22Rv1 (cell line): Measurements from ENCODE around the gene PLD4.
"Not testable (repeated sequence)": the region's sequence is repeated elsewhere in the genome, so short reads cannot be mapped to it uniquely, and the experiment has no call there.

ENCODE experiments used
- H3K27ac ChIP-seq: fragments of 450-650 bp; 2 replicates; pipeline ENCODE4 v1.5.1; 2017
- ZFX ChIP-seq: fragments of 450-650 bp; IDR thresholded peaks from 2 replicates; pipeline ENCODE4 v1.6.1; 2017; ENCODE audit warnings: antibody characterized with exemption, borderline replicate concordance
- TF ChIP-seq, protein P1 (sequence below): fragments of 450-650 bp; IDR thresholded peaks from 2 replicates; pipeline ENCODE4 v1.5.1; 2017; ENCODE audit warnings: mild to moderate bottlenecking

Gene PLD4

DNA sequence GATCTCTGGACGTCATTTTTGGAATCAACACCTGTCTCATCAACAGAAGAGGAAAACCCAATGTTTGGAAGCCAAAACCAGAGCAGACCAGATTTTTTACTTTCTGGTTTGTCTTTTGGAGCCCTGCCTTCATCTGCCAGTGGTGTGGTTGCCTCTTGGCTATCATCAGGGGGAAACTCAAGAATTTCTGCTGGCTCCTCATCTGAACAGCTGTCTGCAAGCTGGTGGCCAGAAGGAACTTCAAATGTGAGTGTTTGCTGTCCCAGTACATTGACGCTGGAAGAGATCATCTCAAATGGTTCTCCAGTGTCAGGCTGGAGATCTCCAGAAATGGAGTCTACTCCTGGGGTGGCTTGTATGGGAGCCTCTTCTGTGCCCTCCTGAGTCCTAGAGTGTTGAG lies 13.8 kb downstream of the PLD4 start:
- no peak overlapping the region for H3K27ac ChIP-seq
- TF ChIP-seq, protein P1, sequence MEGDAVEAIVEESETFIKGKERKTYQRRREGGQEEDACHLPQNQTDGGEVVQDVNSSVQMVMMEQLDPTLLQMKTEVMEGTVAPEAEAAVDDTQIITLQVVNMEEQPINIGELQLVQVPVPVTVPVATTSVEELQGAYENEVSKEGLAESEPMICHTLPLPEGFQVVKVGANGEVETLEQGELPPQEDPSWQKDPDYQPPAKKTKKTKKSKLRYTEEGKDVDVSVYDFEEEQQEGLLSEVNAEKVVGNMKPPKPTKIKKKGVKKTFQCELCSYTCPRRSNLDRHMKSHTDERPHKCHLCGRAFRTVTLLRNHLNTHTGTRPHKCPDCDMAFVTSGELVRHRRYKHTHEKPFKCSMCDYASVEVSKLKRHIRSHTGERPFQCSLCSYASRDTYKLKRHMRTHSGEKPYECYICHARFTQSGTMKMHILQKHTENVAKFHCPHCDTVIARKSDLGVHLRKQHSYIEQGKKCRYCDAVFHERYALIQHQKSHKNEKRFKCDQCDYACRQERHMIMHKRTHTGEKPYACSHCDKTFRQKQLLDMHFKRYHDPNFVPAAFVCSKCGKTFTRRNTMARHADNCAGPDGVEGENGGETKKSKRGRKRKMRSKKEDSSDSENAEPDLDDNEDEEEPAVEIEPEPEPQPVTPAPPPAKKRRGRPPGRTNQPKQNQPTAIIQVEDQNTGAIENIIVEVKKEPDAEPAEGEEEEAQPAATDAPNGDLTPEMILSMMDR: no peak
- no peak for TF ChIP-seq ZFX

DNA sequence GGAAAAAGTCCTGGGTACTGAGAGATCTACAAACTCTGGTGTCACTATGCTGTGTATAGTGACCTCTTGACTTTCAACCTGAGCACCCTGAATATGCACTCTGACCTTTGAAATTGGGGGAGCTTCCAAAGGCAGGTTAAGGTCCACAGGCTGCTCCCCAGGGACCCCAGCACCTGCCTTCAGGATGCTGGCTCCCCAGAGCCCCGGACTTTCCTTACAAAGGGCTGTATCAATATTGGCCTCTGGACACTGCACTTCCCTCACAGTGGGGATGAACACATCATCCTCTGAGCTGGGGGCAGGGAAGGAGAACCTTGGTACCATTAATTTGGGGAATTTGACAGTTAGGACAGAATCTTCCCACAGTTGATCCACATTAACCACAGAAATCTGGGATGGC lies 14.3 kb downstream of the PLD4 start:
- no peak for TF ChIP-seq ZFX
- TF ChIP-seq, protein P1: no peak
- no peak overlapping the region for H3K27ac ChIP-seq

DNA sequence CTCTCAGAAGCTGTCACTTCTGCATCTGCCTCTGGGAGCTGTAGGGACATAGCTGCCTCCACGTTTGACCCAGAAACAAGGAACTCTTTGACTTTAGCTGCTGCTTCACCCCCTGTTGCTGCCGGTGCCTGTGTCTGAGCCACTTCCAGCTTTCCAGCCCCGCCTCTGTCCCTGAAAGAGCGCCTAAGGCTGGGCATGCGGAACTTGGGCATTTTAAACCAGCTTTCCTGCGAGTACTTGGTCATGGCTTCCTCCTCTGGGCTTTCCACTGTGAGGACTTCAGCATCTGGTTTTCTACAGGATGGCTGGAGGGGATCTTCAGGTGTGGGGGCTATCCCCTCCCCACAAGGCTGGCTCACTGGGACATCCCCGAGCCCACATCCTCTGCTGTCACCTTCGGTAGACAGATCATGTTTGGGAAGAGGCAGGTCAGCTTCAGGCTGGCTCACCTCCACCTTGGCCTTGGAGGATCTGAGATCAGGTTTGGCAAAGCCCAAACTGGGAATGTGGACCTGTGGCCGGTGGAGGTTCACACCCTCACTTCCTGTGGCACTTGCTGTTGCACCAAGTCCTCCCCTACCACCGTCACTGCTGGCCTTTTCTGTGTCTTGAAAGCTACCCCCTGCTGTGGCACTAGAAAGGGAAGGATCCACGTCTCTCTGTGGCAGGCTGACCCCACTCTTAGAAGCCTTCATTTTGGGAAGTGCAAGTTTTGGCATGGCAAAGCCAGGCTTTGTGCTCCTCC lies 15.2 kb downstream of the PLD4 start:
- TF ChIP-seq ZFX: no peak
- no peak overlapping the region for H3K27ac ChIP-seq

DNA sequence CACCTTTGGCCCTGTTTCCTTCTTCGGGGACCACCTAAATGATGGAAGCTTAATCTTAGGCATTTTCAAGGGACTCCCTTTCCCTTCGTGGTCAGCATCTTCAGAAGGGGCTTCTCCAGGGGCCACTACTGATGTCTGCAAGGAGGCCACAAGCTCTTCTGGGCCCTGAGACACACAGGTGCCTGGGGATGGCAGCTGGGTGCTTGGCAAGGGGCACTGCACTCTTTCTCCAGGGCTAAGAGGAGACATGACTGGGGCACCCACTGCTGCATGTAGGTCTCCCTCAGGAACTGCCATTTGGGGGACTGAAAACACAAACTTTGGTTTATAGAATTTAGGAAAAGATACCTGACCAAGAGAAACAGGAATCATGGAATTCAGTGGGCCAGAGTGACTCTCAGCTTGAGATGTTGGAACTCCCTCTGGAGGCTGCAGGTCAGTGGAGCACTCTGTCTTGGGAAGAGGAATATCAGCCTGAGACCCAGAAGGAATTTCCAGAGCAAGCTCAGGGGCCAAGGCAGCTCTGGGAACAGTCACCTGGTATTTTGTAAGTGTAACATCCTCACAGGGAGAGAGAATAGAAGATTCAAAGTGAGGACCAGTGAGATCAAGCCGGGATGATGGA lies 16.0 kb downstream of the PLD4 start:
- H3K27ac ChIP-seq: no peak overlapping the region
- TF ChIP-seq, protein P1: peak; percentile 15; the same call in 1 of the 2 replicates
- TF ChIP-seq ZFX: no peak

DNA sequence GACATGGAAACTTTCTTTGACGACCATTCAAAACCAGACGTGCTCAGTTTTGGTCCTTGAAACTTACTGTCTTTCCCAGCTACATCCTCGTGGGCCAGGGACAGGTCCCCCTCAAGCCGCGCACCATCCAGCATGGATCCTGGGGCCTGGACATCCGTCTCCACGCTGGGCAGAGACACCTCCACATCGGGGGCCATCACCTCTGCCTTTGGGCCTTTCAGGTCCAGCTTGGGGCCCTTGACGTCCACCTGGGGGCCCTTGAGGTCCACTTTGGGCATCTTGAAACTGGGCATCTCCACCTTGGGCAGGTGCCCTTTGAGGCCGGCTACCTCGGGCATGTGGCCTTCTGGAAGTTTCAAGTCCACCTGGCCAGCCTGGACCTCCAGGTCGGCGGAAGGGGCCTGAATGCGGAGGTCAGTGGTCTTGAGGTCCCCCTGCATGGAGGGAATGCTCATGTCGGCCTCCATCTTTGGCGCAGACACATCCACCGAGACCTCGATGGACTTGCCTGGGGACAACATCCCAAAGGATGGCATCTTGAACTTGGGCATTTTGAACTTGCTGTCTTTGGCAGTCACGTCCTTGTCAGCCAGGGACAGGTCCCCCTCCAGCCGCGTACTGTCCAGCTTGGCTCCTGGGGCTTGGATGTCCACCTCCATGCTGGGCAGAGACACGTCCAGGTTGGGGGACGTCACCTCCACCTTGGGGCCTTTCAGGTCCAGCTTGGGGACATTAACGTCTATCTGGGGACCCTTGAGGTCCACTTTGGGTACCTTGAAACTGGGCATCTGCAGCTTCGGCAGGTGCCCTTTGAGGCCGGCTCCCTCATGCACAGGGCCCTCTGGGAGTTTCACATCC lies 17.1 kb downstream of the PLD4 start:
- H3K27ac ChIP-seq: no peak overlapping the region
- no peak for TF ChIP-seq ZFX
- TF ChIP-seq, protein P1: no peak

DNA sequence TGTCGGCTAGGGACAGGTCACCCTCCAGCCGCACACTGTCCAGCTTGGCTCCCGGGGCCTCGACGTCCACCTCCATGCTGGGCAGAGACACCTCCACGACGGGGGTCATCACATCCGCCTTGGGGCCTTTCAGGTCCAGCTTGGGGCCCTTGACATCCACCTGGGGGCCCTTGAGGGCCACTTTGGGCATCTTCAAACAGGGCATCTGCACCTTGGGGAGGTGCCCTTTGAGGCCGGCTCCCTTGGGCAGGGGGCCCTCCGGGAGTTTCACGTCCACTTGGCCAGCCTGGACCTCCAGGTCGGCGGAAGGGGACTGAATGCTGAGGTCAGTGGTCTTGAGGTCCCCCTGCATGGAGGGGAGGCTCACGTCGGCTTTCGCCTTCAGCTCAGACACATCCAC lies 17.9 kb downstream of the PLD4 start:
- no peak overlapping the region for H3K27ac ChIP-seq
- TF ChIP-seq ZFX: no peak
- TF ChIP-seq, protein P1: no peak

DNA sequence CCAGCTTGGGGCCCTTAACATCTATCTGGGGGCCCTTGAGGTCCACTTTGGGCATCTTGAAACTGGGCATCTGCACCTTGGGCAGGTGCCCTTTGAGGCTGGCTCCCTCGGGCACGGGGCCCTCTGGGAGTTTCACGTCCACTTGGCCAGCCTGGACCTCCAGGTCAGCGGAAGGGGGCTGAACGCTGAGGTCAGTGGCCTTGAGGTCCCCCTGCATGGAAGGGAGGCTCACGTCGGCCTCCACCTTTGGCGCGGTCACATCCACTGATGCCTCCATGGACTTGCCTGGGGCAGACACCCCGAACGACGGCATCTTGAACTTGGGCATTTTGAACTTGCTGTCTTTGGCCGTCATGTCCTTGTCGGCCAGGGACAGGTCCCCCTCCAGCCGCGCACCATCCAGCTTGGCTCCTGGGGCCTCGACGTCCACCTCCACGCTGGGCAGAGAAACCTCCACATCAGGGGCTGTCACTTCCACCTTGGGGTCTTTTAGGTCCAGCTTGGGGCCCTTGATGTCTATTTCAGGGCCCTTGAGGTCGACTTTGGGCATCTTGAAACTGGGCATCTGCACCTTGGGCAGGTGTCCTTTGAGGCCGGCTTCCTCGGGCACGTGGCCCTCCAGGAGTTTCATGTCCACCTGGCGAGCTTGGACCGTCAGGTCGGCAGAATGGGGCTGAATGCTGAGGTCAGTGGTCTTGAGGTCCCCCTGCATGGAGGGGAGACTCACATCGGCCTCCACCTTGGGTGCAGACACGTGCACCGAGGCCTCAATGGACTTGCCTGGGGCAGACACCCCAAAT lies 18.7 kb downstream of the PLD4 start:
- not testable (repeated sequence) for H3K27ac ChIP-seq

DNA sequence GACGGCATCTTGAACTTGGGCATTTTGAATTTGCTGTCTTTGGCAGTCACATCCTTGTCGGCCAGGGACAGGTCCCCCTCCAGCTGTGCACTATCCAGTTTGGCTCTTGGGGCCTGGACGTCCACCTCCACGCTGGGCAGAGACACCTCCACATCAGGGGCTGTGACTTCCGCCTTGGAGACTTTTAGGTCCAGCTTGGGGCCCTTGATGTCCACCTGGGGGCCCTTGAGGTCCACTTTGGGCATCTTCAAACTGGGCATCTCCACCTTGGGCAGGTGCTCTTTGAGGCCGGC lies 19.3 kb downstream of the PLD4 start:
- H3K27ac ChIP-seq: not testable (repeated sequence)

DNA sequence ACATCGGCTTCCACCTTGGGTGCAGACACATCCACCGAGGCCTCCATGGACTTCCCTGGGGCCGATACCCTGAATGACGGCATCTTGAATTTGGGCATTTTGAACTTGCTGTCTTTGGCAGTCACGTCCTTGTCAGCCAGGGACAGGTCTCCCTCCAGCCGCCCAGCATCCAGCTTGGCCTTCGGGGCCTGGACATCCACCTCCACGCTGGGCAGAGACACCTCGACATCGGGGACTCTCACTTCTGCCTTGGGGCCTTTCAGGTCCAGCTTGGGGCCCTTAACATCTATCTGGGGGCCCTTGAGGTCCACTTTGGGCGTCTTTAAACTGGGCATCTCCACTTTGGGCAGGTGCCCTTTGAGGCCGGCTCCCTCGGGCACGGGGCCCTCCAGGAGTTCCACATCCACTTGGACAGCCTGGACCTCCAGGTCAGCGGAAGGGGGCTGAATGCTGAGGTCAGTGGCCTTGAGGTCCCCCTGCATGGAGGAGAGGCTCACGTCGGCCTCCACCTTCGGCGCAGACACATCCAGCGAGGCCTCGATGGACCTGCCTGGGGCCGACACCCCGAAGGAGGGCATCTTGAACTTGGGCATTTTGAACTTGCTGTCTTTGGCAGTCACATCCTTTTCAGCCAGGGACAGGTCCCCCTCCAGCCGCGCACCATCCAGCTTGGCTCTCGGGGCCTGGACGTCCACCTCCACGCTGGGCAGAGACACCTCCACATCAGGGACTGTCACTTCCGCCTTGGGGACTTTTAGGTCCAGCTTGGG lies 19.9 kb downstream of the PLD4 start:
- not testable (repeated sequence) for H3K27ac ChIP-seq

DNA sequence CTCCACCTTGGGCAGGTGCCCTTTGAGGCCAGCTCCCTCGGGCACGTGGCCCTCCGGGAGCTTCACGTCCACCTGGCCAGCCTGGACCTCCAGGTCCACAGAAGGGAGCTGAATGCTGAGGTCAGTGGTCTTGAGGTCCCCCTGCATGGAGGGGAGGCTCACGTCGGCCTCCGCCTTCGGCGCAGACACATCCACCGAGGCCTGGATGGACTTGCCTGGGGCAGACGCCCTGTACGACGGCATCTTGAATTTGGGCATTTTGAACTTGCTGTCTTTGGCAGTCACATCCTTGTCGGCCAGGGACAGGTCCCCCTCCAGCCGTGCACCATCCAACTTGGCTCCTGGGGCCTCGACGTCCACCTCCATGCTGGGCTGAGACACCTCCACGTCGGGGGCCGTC lies 20.6 kb downstream of the PLD4 start:
- not testable (repeated sequence) for H3K27ac ChIP-seq

DNA sequence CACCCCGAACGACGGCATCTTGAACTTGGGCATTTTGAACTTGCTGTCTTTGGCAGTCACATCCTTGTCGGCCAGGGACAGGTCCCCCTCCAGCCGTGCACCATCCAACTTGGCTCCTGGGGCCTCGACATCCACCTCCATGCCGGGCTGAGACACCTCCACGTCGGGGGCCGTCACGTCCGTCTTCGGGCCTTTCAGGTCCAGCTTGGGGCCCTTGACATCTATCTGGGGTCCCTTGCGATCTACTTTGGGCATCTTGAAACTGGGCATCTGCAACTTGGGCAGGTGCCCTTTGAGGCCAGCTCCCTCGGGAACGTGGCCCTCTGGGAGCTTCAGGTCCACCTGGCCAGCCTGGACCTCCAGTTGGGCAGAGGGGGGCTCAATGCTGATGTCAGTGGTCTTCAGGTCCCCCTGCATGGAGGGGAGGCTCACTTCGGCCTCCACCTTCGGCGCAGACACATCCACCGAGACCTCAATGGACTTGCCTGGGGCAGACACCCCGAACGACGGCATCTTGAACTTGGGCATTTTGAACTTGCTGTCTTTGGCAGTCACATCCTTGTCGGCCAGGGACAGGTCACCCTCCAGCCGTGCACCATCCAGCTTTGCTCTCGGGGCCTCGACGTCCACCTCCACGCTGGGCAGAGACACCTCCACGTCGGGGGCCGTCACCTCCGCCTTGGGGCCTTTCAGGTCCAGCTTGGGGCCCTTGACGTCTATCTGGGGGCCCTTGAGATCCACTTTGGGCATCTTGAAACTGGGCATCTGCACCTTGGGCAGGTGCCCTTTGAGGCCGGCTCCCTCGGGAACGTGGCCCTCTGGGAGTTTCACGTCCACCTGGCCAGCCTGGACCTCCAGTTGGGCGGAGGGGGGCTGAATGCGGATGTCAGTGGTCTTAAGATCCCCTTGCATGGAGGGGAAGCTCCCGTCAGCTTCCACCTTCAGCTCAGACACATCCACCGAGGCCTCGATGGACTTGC lies 21.6 kb downstream of the PLD4 start:
- H3K27ac ChIP-seq: not testable (repeated sequence)

DNA sequence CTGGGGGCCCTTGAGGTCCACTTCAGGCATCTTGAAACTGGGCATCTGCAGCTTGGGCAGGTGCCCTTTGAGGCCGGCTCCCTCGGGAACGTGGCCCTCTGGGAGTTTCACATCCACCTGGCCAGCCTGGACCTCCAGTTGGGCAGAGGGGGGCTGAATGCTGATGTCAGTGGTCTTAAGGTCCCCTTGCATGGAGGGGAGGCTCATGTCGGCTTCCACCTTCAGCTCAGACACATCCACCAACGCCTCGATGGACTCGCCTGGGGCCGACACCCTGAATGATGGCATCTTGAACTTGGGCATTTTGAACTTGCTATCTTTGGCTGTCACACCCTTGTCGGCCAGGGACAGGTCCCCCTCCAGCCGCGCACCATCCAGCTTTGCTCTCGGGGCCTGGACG lies 22.5 kb downstream of the PLD4 start:
- not testable (repeated sequence) for H3K27ac ChIP-seq
